Hindlimb muscle (tissue), 1 donor: ENCODE measurements around the gene MUSK. TPM values are rescaled to one million over a fixed set of nuclear protein-coding genes. Genes with fewer than 3 reads are reported as not detected.

Experiments used
- DNase-seq: peaks from one replicate; pipeline ENCODE4 v3.0.0-alpha.2; 2013
- polyA plus RNA-seq: library from polyadenylated mRNA; unstranded; fragments of 120-200 nt; gene quantifications from one replicate; pipeline ENCODE4 v1.2.1, GENCODE V29; 2013; ENCODE audit not compliant: insufficient read length

The MUSK gene
- polyA plus RNA-seq, result 10.2 TPM

DNA sequence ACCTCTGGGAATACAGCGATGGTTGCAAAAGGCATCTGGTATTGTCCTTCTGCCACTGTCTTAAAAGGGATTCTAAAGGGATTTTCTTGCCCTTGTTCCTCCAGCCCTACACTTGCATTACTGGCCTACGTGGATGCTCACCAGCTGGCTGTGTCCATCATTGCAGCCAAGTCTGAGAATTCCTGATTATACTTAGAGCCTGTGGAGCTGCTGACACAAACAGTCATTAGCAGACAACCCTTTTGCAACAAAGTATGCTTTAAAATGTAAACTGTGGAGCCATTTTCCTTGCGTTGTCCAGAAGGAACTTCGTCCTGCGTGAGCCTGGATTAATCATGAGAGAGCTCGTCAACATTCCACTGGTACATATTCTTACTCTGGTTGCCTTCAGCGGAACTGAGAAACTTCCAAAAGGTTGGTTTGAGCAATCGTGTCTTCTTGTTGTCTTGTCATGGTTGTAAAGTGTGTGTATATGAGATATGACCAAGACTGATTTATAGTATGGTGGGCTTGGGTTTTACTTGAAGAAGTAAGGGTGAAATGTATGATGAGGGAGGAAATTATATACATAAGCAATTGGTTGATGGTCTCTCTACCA lies at the start of gene MUSK:
Gene MUSK (plus strand): TSS at position 222 of the 598 bp plus-strand sequence. CDS start 114 bp downstream, at position 336.
- DNase-seq, result peak; percentile 34

DNA sequence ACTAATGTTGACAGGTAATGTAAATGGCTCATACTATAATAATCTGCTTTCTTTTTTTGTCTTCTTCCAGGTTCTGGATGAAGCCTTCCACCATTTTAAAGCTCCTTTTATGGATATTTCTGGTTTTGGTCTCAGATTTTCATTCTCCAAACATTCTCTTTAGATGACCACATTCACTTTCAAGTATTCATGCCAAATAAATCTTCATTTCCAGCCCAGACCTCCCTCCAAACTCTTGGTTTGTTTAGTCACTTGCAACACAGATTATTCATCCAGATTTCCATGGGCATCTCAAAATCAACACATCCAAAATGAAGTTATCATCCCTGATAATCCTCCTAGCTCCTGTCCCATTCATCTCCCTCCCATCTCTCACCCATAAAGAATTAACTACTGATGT lies 48.8 kb upstream of the MUSK start:
- no peak for DNase-seq

DNA sequence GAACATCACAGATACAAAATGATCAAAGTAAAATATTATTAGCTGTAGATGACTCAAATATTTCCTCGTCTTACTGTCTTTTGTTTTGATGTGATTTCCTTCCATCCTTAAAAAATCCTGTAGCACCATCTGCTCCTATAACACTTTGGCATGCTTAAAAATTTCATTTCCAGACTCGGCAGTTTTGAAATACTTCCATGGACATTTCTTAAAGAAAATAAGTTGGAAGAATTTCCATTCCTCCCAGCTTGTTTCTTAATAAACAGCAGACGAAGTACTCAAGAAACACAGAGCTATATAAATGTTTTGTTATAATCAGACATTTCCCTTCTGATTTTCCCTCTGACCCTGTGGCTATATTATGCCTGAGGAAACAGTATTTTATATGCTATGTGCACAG lies 47.9 kb upstream of the MUSK start:
- peak; percentile 80 for DNase-seq

DNA sequence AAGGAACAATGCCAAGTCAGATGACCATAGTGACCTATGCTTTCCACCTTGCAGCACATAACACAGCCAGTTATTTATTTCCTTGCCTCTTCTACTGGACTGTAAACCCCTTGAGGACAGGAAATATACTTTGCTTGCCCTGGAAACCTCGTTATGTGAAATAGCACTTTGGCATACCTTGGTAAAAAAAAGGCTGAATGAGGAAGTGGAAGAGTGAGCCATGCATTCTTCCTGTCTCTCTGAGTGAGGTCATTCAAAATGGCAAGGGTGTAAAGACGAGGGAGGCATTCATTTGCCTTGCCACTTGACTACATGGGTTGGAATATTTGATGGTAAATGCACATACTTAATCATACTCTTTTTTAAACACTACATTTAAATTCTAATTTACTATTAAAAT lies 46.2 kb upstream of the MUSK start:
- DNase-seq, result no peak

DNA sequence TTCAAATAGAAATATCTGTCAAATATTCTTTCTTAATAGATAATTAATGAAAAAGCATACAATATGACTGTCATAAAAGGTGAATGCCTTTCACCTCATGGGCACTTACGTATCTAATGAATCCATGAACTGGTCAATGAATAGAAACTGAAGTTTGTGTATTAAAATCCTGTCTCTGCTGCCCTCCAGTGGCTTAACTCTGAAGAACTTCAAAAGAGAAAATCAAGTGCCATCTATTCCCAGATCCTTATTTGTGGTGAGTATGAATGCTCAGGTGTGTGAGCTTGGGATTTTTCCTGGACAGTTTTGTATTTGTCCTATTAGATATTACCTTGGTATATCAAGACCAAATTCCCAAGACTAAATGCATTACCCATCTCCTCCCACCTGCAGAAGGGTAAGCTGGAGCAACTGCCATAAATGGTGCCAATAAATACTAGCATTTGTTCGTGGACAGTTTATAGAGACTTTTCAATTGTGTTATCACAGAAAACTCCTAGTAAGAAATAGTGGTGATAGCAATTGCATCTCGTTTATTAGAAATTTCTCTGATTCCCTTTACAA lies 45.0 kb upstream of the MUSK start:
- DNase-seq, result peak; percentile 60

DNA sequence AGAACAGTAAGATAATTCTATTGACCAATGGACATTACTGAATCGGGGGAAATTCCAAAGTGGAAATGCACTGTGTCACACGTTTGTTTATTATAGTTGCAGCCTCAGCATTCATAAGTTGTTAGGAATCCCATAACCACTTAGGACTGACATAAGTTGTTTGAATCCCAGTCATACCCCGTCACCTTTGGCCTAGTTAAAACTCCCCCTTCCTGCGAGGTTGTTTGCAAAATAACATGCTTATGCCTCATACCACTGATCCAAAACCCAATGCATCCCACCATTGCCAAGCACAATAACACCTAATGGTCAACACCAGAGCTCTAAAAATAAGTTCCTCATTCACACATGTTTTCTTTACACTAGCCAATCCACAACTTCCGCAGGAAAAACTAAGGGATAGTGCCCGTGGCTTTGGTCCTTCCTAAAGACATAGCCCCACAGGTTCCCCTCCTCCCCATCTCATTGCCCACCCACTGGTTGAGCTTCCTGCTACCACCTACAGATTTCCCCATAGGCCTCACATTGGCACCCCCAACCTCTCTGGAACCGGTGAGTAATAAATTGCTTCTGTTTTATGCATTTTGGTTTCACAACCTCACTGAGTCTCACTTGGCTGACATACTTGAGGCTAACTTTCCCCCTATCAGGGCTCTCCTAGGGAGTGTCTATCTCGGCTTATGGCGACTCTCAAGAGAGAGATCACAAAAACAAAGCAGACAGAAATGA lies 42.3 kb upstream of the MUSK start:
- no peak for DNase-seq

DNA sequence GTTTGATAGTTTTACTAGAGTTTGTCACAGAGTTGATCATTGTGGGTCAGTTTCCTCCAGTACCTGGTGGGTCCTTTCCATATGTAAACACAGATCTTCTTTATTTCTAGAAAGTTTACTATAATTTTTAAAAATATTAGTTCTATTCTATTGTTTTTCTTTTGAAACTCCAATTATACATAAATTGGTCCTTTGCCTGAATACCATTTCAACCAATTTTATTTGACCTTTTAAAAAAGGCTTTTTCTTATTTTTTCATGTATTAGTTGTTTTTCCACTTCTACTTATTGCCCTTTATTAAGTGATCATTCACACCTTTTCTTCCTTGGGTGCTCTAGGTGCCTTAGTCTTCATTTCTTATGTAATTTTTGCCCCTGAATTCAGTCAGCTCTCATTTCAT lies 33.0 kb upstream of the MUSK start:
- DNase-seq, result no peak

DNA sequence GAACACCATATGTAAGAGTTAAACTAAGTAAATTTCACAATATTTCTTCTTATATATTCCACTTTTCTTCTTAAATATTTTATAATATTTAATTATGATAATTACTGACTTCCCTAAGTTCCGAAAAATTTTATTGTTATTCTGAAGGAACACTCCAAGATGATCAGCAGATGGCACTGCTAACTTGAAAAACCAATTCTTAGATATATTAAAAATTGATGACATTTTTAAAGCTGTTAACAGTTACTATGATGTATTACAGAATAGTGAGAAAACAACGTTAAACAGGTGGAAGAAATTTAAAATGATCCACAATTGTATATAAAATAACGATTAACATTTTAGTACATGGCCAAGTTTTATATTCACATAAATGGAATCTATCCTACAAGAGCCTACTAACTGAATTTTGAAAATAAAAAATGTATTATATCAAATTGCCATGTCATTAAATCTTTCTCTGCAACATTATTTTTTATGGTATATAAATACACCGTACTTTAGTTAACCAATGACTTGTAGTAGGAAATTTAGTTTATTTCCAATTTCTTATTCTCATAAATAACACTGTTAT lies 30.1 kb upstream of the MUSK start:
- no peak for DNase-seq

DNA sequence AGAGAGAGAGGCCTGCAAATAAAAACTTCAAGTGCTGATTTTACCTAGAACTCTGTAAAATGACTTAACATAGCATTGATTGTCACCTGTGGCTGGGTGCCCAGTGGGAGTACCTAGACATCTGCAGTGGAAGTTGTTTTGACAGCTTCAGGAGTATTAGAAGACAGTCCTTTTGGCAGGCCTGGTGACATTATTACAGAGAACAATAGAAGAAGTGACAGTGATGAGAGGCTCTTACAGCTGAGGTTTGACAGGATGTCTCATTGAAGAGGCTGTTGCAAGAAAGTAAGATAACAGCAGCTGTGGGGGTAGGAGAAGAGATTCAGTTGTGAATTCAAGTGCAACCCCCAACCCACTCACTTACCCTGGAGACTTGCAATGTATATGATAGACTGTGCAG lies 27.9 kb upstream of the MUSK start:
- DNase-seq, result no peak

DNA sequence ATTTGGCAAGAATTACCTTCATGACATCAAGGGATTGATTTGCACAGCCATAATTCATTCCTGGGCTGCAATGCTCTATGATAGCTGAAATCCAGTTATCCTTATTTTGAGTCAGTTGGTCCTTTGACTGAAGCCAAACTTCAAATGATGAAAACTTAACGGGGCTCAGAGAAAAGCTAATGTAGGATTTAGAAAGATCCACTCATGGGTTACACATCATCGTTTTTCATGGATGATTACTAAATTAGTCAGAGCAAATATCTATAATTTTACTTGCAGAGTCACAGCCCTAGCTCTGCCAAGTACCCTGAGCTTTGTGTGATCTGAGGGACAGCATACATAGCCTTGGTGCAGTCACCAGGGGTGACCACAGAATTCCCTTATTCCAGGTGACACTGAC lies 27.3 kb upstream of the MUSK start:
- no peak for DNase-seq

DNA sequence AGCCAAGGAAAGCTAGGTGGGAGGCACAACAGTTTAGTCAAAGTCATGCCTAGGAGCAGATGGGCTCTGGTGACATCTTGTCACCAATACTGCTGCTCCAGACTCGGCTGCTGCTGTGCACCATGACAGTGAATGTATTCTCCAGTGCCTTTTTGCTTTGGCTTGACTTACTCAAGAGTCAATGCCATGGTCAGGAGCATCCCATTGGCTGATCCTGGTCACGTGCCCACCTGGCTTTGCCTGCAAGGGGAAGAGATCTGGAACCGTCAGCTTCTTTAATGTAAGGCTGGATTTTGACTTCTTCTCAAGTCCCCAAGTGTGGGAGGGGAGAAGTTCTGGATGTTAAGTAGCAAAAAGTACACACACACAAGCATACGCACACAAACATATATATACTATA lies 19.9 kb upstream of the MUSK start:
- DNase-seq, result no peak

DNA sequence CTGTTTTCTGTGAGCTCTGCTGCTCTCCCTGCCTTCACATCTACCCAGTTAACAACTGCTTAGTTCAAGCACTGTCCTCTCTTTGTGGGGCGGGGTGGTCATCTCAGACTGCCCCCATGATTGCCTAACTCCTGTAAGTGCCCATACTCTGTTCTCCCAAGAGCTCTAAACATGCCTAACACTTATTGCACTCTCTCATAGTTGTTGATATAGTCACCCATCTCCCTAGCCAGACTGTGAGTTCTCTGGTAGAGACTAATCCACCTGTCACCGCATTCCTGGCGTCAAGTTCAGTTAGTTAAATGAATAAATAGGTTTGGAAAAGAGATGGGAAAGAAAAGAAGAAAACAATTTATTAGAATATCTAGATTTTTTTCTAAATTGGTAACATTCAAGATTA lies 18.3 kb upstream of the MUSK start:
- no peak for DNase-seq

DNA sequence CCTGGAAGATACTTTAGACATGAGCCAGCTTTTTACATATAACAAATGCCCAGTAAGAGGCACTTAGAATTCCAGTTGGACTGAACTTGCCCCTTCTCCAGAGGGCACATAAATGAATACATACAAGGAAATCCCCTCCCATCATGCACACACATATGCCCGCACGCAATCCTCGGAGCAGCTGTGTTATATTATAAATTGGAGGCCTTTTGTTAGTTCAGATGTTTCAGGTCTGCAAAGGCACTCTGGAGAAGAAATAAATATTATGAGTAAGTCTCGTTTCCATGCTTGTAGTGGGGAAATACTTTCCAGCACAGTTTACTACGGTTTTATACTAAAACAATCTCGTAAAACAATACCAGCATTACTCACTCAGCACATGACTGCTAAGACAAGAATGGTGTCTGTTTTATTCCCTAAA lies 17.6 kb upstream of the MUSK start:
- DNase-seq, result peak; percentile 70

DNA sequence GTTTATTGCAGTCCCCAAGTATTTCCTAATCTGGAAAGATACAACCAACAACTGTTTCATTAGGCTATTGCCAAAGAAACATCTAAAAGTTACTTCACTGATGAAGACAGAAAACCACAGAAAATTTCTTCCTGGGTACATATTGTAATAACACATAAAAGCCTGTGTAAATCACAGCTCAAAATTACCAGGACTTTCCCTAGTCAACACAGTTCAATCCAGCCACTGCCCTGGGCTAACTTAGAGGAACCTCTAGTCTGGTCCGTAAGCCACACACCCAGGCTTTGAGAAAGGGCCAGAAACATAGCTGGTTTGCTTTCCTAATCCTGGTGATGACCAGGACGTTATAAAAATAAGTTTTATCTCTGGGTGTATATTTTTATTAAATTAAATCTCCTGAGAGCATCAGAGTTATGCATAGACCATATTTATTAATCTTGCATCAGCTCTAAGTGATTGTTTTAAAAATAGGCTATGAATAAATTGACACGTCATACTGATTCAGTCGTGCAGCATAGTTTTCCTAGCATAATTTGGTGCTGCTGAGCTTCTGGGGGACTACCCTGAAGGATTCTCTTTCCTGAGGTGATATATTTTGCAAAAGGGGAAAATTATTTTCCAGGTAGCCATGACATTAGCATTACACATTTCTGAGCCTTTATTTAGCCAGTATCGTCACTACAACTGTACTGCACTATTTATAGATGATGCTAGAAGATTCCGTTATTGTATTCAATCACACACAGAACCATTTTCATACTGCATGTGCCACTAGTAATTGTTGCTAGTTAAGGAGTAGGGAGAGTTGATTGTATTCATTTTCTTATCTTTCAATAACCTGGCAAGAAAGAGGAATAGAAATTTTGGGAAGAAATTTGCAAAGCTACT lies 12.6 kb upstream of the MUSK start:
- DNase-seq, result no peak

DNA sequence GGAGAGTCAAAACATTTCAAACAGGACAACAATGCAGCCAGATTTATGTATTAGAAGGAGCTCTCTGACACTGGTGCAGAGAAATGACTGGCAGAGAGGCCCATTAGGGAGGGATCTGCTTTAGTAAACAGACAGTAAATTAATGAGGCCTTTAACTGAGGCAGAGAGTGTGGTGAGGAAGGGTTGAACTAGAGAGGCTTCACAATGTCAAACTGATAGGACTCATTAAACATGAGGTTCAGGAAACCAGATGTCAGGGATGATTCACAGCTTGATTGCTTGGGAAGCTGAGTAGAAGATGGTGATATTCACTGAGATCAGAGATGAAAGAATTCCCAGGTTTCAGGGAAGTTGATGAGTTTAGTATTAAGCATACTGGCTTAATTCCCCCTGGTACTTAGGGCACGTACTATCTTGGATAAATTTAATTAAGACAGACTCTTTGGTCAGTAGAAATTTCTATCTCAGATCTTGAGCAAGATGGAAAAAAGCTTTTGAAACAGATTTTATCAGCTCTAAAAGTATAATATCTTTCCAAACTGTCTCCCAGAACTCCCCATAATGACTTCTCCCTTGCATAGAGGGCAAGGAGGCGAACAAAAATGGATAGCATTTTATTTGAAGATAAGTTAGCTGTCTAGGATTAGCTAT lies 8.6 kb upstream of the MUSK start:
- no peak for DNase-seq

DNA sequence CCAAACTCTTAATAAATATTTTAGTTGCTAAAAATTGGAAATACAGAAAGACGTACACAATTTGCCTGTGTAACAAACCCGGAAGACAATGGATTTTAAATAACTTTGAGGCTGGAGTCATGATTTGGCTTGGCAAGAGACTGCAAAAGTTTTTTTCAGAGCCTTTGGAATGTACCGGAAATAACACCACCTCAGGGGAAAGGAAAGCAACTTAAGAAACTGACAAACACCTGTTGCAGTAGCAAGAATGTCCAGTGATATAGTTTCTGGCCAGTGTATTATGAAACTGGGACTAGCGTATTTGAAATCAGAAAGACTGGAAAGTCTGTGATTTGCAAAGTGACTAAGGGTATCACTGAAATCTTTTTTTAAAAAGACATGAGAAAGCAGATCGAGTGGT lies 842 bp downstream of the MUSK start:
- no peak for DNase-seq

DNA sequence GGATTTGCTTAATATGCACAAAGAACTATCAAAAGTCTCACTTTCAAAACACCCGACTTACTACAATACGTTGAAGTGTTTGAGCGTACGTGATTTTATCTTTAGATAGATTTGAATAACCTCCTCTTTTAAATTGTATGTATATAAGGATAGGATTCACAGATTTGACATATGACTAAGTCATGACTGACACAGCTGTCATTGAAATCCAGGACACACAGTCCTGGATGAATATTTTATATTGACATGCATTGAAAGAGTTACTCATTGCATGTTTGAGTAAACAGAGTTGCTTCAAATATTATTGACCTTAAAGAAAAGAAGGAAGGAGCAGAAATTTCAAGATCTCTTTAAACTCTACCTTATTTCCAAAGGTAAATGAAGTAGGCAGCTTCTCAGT lies 3.3 kb downstream of the MUSK start:
- DNase-seq, result no peak

DNA sequence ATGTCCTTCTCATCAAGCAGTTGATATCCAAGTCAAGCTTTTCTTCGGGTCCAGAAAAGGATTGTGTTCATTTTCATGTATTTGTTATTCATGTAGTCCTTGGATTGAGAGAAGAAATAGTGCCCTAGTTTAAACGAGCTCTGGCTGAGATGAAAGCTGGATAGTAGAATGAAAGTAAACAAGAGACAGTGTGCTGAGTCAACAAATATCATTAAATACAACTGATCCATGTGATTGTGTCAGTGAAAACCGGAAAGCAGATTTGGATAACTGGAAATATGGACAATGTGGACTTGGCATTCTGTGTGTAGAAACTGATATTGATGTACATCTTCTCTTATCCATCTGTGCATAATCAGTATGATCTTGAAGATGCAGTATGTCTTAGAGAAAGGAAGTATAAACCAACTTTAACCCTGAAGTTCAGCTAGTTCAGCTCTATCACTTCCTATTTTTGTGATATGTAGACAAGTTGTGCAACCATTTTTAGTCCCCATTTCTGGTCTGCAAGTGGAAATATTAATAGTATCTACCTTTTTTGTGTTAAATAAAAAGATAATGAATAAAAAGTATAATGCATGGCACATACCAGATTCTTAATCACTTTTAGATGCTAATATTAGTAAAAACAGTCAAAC lies 4.4 kb downstream of the MUSK start:
- no peak for DNase-seq

DNA sequence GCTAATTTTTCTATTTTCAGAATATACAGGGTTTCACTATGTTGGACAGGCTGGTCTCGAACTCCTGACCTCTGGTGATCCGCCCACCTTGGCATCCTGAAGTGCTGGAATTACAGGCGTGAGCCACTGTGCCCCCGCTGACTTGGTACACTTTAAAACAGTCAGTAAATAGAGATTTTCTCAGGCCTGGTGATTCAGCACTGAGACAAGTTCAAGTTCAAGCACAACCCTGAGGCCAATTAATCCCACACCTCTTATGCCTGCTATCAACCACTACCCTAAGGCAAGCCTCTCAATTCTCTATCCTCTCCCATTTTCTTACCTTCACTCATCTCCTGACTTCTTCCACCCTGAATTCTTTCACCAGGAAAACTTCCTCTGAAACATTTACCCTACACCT lies 18.9 kb downstream of the MUSK start:
- no peak for DNase-seq

DNA sequence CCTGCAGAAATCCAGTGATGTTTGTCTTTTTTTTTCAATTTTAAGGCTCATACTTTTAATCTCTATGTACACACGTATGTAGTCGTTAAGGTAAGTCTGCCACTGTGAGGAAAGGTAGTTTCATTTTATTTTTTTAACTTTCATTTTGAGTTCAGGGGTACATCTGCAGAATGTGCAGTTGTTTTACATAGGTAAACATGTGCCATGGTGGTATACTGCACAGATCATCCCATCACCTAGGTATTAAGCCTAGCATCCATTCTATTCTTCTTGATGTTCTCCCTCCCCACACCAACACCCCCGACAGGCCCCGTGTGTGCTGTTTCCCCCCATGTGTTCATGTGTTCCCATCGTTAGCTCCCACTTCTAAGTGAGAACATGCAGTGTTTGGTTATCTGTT lies 19.7 kb downstream of the MUSK start:
- no peak for DNase-seq

DNA sequence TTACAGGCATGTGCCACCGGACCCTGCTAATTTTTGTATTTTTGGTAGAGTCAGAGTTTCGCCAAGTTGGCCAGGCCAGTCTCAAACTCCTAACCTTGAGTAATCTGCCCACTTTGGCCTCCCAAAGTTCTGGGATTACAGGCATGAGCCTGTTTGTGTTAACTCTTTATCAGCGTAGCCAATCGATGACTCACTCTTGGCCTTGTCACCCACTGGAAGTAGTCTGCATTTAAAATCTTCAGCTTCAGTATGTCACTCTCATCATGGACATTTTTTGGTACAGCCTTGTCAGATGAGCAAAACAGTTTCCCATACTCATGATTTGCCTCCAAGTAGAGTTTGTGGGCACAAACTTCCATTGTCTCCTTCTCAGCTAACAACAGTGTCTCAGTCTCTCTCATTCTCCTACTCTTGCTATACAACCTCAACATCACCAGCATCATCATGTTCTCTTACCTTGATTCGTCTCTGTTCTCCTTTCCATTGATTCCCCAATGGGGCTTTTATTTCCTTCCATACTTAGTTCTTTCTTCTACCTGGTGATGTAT lies 22.5 kb downstream of the MUSK start:
- DNase-seq, result no peak
